ENCODE data around the gene FRAT1.
"Not testable (repeated sequence)": the region's sequence is repeated elsewhere in the genome, so short reads cannot be mapped to it uniquely, and the experiment has no call there.

FRAT1 gene

DNA sequence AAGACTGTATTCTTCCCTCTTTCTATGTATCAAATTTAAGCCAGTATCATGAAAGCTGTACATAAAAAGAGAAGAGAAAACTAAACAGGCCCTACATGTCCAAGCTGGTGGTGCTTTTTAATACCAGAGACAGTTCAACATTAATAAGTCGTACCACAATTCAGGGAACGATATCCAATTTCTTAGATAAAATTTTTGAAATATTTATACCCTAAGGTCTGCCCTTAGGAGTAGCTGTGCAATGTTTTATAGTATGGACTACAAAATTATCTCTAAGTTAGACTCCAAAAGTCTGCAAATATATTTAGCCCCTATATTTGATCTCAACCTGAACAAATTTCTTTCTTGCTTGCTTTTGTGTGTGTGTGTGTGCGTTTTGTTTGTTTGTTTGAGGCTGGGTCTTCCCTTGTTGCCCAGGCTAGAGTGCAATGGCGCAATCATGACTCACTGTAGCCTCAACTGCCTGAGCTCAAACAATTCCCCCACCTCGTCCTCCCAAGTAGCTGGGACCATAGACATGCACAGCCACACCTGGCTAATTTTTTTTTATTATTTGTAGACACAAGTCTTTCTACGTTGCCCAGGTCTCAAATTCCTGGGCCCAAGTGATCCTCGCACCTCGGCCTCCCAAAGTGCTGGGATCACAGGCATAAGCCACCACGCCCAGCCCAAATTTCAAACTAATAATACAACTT lies 39.8 kb upstream of the FRAT1 start:
- DNase-seq (ENCODE audit: low read depth) = no peak
- no peak overlapping the region for H3K4me3 ChIP-seq (ENCODE audit: low read depth, low read length)
- no peak for TF ChIP-seq CTCF (IDR thresholded peaks at IDR 0.05; ENCODE audit: low read depth, low read length, missing control alignments)
- in situ Hi-C loops (cut with HindIII; ENCODE audit: low sequenced_read_pairs) = no loop called here

DNA sequence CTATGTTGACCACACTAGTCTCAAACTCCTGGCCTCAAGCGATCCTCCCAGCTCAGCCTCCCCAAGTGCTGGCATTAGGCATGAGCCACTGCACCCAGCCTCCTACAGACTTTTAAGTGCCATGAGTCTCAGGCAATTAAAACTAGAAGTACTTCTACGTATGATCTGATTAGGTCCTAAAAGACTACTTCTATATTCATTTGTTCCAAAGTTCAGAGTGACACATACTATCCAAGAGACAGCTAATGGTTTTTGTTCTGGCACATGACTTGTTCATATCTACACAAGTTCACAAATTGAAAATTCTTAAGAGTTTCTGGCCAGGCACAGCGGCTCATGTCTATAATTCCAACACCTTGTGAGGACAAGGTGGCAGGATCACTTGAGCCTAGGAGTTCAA lies 38.3 kb upstream of the FRAT1 start:
- in situ Hi-C loops (cut with HindIII; ENCODE audit: low sequenced_read_pairs) = no loop called here
- TF ChIP-seq CTCF (IDR thresholded peaks at IDR 0.05; ENCODE audit: low read depth, low read length, missing control alignments) = no peak
- DNase-seq (ENCODE audit: low read depth) = no peak
- no peak overlapping the region for H3K4me3 ChIP-seq (ENCODE audit: low read depth, low read length)

DNA sequence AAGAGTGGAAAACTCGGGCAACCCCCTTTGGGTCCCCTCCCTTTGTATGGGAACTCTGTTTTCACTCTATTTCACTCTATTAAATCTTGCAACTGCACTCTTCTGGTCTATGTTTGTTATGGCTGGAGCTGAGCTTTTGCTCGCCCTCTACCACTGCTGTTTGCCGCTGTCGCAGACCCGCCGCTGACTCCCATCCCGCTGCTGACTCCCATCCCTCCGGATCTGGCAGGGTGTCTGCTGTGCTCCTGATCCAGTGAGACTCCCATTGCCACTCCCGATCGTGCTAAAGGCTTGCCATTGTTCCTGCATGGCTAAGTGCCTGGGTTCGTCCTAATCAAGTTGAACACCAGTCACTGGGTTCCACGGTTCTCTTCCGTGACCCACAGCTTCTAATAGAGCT lies 29.0 kb upstream of the FRAT1 start:
- in situ Hi-C loops (cut with HindIII; ENCODE audit: low sequenced_read_pairs); DNase-seq (ENCODE audit: low read depth); H3K4me3 ChIP-seq (ENCODE audit: low read depth, low read length): not testable (repeated sequence)

- in situ Hi-C loops (cut with HindIII; ENCODE audit: low sequenced_read_pairs); DNase-seq (ENCODE audit: low read depth); H3K4me3 ChIP-seq (ENCODE audit: low read depth, low read length): not testable (repeated sequence)
Observed at GRCh38 chr10:97290576-97291356, 28.3 kb upstream of the FRAT1 start.

DNA sequence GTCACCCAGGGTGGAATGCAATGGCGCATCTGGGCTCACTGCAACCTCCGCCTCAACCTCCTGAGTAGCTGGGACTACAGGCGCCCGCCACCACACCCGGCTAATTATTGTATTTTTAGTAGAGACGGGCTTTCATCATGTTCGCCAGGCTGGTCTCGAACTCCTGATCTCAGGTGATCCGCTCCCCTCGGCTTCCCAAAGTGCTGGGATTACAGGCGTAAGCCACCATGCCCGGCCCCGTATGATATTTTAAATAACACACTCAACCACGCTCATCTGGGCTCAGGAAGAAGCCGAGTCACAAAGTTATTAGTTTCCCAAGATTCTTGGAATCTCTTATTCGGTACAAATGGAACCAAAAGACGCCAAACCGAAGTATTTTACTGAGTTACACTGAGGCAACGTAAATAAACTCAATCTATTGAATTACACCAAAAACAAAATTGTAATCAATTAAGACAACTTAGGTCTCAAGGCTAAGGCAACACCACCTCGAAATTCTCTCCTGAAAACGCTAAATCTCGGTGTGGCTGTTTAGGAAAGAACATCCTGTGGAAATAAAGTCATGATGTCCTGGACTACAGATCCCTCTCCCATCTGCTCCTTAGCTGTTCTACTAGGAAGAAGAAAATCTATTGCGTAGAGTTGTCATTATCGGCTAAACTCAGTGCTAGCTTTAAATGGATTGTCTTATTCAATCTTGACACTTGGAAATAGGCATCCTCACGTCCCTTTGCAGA lies 27.5 kb upstream of the FRAT1 start:
- peak overlapping the region; percentile 96 for H3K4me3 ChIP-seq (ENCODE audit: low read depth, low read length)
- no peak for DNase-seq (ENCODE audit: low read depth)
- TF ChIP-seq CTCF (IDR thresholded peaks at IDR 0.05; ENCODE audit: low read depth, low read length, missing control alignments) = no peak
- in situ Hi-C loops (cut with HindIII; ENCODE audit: low sequenced_read_pairs) = no loop called here

DNA sequence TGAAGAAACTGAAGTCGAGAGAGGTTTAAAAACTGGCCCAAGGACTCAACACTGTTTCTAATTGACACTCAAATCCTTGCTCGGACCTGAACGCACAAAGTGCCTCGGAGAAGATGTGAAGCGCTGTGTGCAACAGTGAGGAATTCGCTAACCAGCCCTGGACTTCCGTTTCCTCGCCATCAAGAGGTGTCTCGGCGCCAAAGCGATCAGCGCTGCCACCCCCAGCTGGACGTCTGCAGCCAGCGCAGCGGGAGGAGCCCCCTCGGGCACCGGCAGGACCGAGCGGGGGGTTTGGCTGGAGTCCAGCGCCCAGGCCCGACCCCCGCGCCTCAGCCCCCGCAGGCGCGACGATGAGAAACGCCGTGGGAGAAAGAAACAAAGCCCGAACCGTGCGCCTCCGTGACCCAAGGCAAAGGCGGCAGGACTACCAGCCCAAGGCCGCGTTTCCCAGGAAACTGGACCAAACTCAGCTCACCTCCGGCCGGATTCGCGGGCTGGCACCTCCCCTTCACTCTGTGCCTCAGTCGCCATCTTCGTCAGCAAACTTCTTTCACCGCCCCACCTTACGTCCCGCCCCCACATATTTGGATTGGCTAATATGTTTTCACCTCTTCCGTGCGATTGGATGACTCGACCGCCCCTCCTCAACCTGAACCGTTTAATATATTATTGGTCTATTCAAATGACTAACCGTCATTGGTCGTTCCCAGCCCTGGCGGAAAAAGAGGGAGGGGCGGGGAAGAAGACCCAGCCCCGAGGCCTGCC lies 26.8 kb upstream of the FRAT1 start, which contains the start of gene ARHGAP19:
TSS of gene ARHGAP19 (minus strand) at position 541 of the 765 bp plus-strand sequence. CDS start at position 531, 10 bp downstream.
- in situ Hi-C loops (cut with HindIII; ENCODE audit: low sequenced_read_pairs) = no loop called here
- no peak for TF ChIP-seq CTCF (IDR thresholded peaks at IDR 0.05; ENCODE audit: low read depth, low read length, missing control alignments)
- peak; percentile 97 for DNase-seq (ENCODE audit: low read depth)
- H3K4me3 ChIP-seq (ENCODE audit: low read depth, low read length) = peak within 1 kb of the TSS; percentile 96

DNA sequence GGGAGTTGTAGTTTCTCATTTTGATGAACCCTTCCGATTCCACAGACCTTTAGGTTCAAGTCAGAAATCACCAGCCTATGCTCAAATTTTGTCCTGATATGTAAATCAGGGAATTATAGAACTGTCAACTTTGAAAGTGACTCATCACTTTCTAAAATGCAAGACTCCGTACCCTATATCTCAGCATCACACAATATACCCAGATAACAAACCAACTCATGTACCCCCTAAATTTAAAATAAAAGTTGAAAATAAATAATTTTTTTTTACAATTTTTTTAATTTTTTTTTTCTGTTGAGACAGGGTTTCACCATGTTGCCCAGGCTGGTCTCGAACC lies 26.2 kb upstream of the FRAT1 start:
- in situ Hi-C loops (cut with HindIII; ENCODE audit: low sequenced_read_pairs) = no loop called here
- DNase-seq (ENCODE audit: low read depth) = no peak
- no peak overlapping the region for H3K4me3 ChIP-seq (ENCODE audit: low read depth, low read length)
- no peak for TF ChIP-seq CTCF (IDR thresholded peaks at IDR 0.05; ENCODE audit: low read depth, low read length, missing control alignments)

Data from astrocyte of the cerebellum (primary cell).